ENCODE measurements around the gene SH3GLB2.
"Not testable (repeated sequence)": the region's sequence is repeated elsewhere in the genome, so short reads cannot be mapped to it uniquely, and the experiment has no call there.

Gene SH3GLB2

GRCh38 chr9:129036923-129037766, 9.0 kb upstream of the SH3GLB2 start:
- peak overlapping the region; percentile 75 for H3K4me3 ChIP-seq (ENCODE audit: low read depth, low read length)
- TF ChIP-seq CTCF (IDR thresholded peaks at IDR 0.05; ENCODE audit: low read depth, low read length, missing control alignments) = no peak
- no peak for DNase-seq (ENCODE audit: low read depth)

- H3K4me3 ChIP-seq (ENCODE audit: low read depth, low read length) = peak within 1 kb of the TSS; percentile 75
- no peak for TF ChIP-seq CTCF (IDR thresholded peaks at IDR 0.05; ENCODE audit: low read depth, low read length, missing control alignments)
- DNase-seq (ENCODE audit: low read depth) = peak; percentile 97
Observed at GRCh38 chr9:129036241-129036922, 8.3 kb upstream of the SH3GLB2 start, which contains the start of gene MIGA2. Gene MIGA2, plus strand, starts transcription at chr9:129036626. Its CDS starts 3,969 bp downstream, at chr9:129040595.

GRCh38 chr9:129035838-129036237, 7.7 kb upstream of the SH3GLB2 start:
- DNase-seq (ENCODE audit: low read depth); H3K4me3 ChIP-seq (ENCODE audit: low read depth, low read length): not testable (repeated sequence)

GRCh38 chr9:129033216-129033615, 5.1 kb upstream of the SH3GLB2 start:
- no peak for TF ChIP-seq CTCF (IDR thresholded peaks at IDR 0.05; ENCODE audit: low read depth, low read length, missing control alignments)
- no peak overlapping the region for H3K4me3 ChIP-seq (ENCODE audit: low read depth, low read length)
- DNase-seq (ENCODE audit: low read depth) = no peak

- H3K4me3 ChIP-seq (ENCODE audit: low read depth, low read length) = no peak overlapping the region
- no peak for TF ChIP-seq CTCF (IDR thresholded peaks at IDR 0.05; ENCODE audit: low read depth, low read length, missing control alignments)
- DNase-seq (ENCODE audit: low read depth) = no peak
Observed at GRCh38 chr9:129032541-129033159, 4.5 kb upstream of the SH3GLB2 start.

GRCh38 chr9:129031514-129031913, 3.4 kb upstream of the SH3GLB2 start:
- H3K4me3 ChIP-seq (ENCODE audit: low read depth, low read length) = no peak overlapping the region
- TF ChIP-seq CTCF (IDR thresholded peaks at IDR 0.05; ENCODE audit: low read depth, low read length, missing control alignments) = no peak
- no peak for DNase-seq (ENCODE audit: low read depth)

- no peak for TF ChIP-seq CTCF (IDR thresholded peaks at IDR 0.05; ENCODE audit: low read depth, low read length, missing control alignments)
- DNase-seq (ENCODE audit: low read depth) = no peak
- H3K4me3 ChIP-seq (ENCODE audit: low read depth, low read length) = no peak overlapping the region
Observed at GRCh38 chr9:129030191-129030590, 2.1 kb upstream of the SH3GLB2 start.

All from GM12864 (cell line).